HEK293 (cell line): ENCODE measurements around the gene NTSR2.

ENCODE experiments used
- CTCF ChIP-seq: fragments of 450-650 bp; formaldehyde crosslinking; IDR thresholded peaks from 2 replicates; pipeline ENCODE4 v1.5.1; 2016; ENCODE audit warnings: missing biosample characterization, missing genetic modification characterization
- ZNF274 ChIP-seq, 2 experiments: fragments of 200-500 bp in 1 of 2; fragments of 450-650 bp in 1 of 2; sonication (Bioruptor generic) in 1 of 2; formaldehyde crosslinking in 1 of 2; IDR thresholded peaks; 2 replicates each; pipeline versions ENCODE4 v1.5.1 to v1.6.1; 2014 to 2016; ENCODE audit warnings: borderline replicate concordance in 1 of 2, inconsistent platforms in 1 of 2, low read length in 1 of 2, missing biosample characterization in 1 of 2, missing genetic modification characterization in 1 of 2
- ZNF362 ChIP-seq: fragments of 450-650 bp; formaldehyde crosslinking; IDR thresholded peaks from 2 replicates; pipeline ENCODE4 v1.5.1; 2016; ENCODE audit warnings: missing biosample characterization, missing genetic modification characterization
- ZNF518A ChIP-seq: fragments of 450-650 bp; formaldehyde crosslinking; conservative IDR thresholded peaks from 2 replicates; pipeline ENCODE4 v1.5.1; 2016; ENCODE audit warnings: low read depth, missing biosample characterization, missing genetic modification characterization
- ZNF776 ChIP-seq: fragments of 450-650 bp; formaldehyde crosslinking; IDR thresholded peaks from 2 replicates; pipeline ENCODE4 v1.5.0; 2017; ENCODE audit warnings: missing biosample characterization, missing genetic modification characterization, borderline replicate concordance

GRCh38 chr2:11616097-11616687, 53.8 kb downstream of the NTSR2 start:
- no peak for TF ChIP-seq CTCF (tag by site-specific recombination)
- TF ChIP-seq ZNF274 (IDR thresholded peaks at IDR 0.05; ENCODE audit: low read length), result no peak
- no peak for TF ChIP-seq ZNF274 (tag by site-specific recombination; IDR thresholded peaks at IDR 0.05; ENCODE audit: borderline replicate concordance)
- TF ChIP-seq ZNF776 (tag by site-specific recombination), result no peak
- no peak for TF ChIP-seq ZNF362 (tag by site-specific recombination)
- no peak for TF ChIP-seq ZNF518A (tag by site-specific recombination)
